Measurements from ENCODE around the gene REV3L. TPM values are rescaled to one million over a fixed set of nuclear protein-coding genes. Genes with fewer than 3 reads are reported as not detected.

Gene REV3L
- total RNA-seq, 1 experiment from 2014 or later, result 12.8 TPM

DNA sequence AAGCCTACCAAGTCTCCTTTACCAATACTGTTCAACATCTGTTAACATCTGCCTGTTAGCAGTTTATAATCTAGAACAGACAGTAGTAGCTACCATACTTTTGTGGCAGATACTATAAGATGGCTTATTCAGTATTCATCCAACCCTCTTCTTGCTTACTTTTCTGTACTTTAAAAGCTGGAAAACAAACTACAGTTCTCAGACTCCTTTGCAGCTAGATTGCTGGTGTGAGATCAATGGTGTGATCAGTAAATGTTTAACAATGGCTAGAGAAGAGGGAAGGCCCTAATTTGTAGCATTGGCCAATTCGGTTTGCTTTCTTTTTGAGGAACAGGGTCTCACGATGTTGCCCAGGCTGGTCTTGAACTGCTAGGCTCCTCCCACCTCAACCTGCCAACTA lies 3.5 kb upstream of the REV3L start:
- Histone ChIP-seq H3K36me3 (ENCODE audit: control insufficient read depth in 1 of 2, insufficient read depth in 2 of 2, low read length in 2 of 2) (no peaks in the 10 kb centered on the region), H3K9me2 (ENCODE audit: insufficient read depth) (no peaks in the 10 kb centered on the region), H2AFZ (ENCODE audit: low read depth, low read length, poor library complexity, severe bottlenecking) (no peak overlapping the region), H3K4me1 (ENCODE audit: control insufficient read depth in 1 of 2, insufficient read depth in 2 of 2, low read length in 2 of 2) (peaks cover 6 to 14% of the 10 kb centered on the region in 2 experiments; a peak in 3 of 4 replicates), H3K27me3 (ENCODE audit: insufficient read depth, low read length) (no peaks in the 10 kb centered on the region), H3K4me2 (ENCODE audit: low read length) (no peak overlapping the region), H4K20me1 (ENCODE audit: insufficient read depth) (no peaks in the 10 kb centered on the region), H3K4me3 (replicated peaks in 1 of 2; ENCODE audit: low read depth in 1 of 2, low read length in 2 of 2) (no peak overlapping the region), H3K9me3 (ENCODE audit: control insufficient read depth in 1 of 2, insufficient read depth in 1 of 2, low read depth in 1 of 2, low read length in 2 of 2) (no peaks in the 10 kb centered on the region), H3K79me2 (ENCODE audit: insufficient read depth, low read length) (peaks cover 8% of the 10 kb centered on the region), H3K27ac (ENCODE audit: low read depth, low read length) (no peak overlapping the region), H3K9ac (ENCODE audit: low read length) (no peak overlapping the region)
- ChIA-PET RAD21 (ENCODE audit: low non-redundant PET in 1 of 2, low total read pairs in 2 of 2, uncharacterized antibody in 2 of 2, unreplicated experiment in 2 of 2) (no interaction called here), CTCF (no interaction called here), POLR2A (no interaction called here)
- intact Hi-C loops (cut with micrococcal nuclease), result no loop called here
- ATAC-seq (no peak), DNase-seq (ENCODE audit: low read depth, low spot score) (no peak)
- BruUV-seq (replicated peaks), result no TSS peak
- TF ChIP-seq TCF7L2 (IDR thresholded peaks at IDR 0.05; ENCODE audit: borderline replicate concordance, extremely low read depth, insufficient read depth, insufficient read length), result no peak
- TF ChIP-seq JUND (IDR thresholded peaks at IDR 0.05), result no peak
- no peak for TF ChIP-seq EZH2phosphoT487 (IDR thresholded peaks at IDR 0.05; ENCODE audit: borderline replicate concordance)
- TF ChIP-seq SRF (IDR thresholded peaks at IDR 0.05; ENCODE audit: low read depth), result no peak
- TF ChIP-seq ELF1 (IDR thresholded peaks at IDR 0.05; ENCODE audit: borderline replicate concordance, low read depth), result no peak
- TF ChIP-seq ZNF274 (IDR thresholded peaks at IDR 0.05; ENCODE audit: low read depth, low read length), result no peak
- TF ChIP-seq, protein P1, sequence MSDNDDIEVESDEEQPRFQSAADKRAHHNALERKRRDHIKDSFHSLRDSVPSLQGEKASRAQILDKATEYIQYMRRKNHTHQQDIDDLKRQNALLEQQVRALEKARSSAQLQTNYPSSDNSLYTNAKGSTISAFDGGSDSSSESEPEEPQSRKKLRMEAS (IDR thresholded peaks at IDR 0.05), result no peak
- TF ChIP-seq CBX3 (IDR thresholded peaks at IDR 0.05; ENCODE audit: low read depth), result no peak
- TF ChIP-seq, protein P2, sequence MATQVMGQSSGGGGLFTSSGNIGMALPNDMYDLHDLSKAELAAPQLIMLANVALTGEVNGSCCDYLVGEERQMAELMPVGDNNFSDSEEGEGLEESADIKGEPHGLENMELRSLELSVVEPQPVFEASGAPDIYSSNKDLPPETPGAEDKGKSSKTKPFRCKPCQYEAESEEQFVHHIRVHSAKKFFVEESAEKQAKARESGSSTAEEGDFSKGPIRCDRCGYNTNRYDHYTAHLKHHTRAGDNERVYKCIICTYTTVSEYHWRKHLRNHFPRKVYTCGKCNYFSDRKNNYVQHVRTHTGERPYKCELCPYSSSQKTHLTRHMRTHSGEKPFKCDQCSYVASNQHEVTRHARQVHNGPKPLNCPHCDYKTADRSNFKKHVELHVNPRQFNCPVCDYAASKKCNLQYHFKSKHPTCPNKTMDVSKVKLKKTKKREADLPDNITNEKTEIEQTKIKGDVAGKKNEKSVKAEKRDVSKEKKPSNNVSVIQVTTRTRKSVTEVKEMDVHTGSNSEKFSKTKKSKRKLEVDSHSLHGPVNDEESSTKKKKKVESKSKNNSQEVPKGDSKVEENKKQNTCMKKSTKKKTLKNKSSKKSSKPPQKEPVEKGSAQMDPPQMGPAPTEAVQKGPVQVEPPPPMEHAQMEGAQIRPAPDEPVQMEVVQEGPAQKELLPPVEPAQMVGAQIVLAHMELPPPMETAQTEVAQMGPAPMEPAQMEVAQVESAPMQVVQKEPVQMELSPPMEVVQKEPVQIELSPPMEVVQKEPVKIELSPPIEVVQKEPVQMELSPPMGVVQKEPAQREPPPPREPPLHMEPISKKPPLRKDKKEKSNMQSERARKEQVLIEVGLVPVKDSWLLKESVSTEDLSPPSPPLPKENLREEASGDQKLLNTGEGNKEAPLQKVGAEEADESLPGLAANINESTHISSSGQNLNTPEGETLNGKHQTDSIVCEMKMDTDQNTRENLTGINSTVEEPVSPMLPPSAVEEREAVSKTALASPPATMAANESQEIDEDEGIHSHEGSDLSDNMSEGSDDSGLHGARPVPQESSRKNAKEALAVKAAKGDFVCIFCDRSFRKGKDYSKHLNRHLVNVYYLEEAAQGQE (IDR thresholded peaks at IDR 0.05; ENCODE audit: low read depth), result no peak
- TF ChIP-seq RAD21 (IDR thresholded peaks at IDR 0.05; ENCODE audit: low read depth), result no peak
- no peak for TF ChIP-seq YY1 (IDR thresholded peaks at IDR 0.05; ENCODE audit: extremely low read depth, insufficient replicate concordance, low read depth, low read length)
- TF ChIP-seq SIN3A (IDR thresholded peaks at IDR 0.05; ENCODE audit: low read depth), result no peak
